HG03378 (cell line): ENCODE results near the gene KLHDC10.
"Not testable (repeated sequence)": the region's sequence is repeated elsewhere in the genome, so short reads cannot be mapped to it uniquely, and the experiment has no call there.

ENCODE experiments used
- ATAC-seq: cut with Tn5 transposase; IDR thresholded peaks from one replicate; pipeline ENCODE4 v1.9.1; 2021; ENCODE audit warnings: mild to moderate bottlenecking, moderate library complexity; ENCODE audit not compliant: unreplicated experiment

KLHDC10 gene

GRCh38 chr7:130071701-130072622 lies 1.6 kb downstream of the KLHDC10 start:
- peak; percentile 44 for ATAC-seq

GRCh38 chr7:130079846-130080394 lies 9.6 kb downstream of the KLHDC10 start:
- no peak for ATAC-seq

DNA sequence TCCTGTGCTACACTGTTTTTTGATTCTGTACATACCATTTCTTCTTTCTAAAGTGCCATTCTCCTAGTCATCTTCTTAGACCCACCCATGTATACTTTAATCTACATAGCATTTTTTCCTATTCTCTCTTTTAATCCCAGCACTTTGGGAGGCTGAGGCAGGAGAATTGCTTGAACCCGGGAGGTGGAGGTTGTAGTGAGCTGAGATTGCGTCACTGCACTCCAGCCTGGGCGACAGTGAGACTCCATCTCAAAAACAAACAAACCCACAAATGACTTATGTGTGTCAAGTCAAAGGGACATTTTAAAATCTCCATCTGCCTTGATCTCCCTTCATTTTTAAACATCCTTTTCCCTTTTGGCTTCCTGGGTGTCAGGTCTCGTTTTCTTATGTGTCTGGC lies 13.2 kb downstream of the KLHDC10 start:
- not testable (repeated sequence) for ATAC-seq

GRCh38 chr7:130084037-130084875 lies 13.9 kb downstream of the KLHDC10 start:
- ATAC-seq = no peak

- not testable (repeated sequence) for ATAC-seq
Observed at GRCh38 chr7:130085235-130085634, 14.9 kb downstream of the KLHDC10 start.

GRCh38 chr7:130086938-130087337 lies 16.6 kb downstream of the KLHDC10 start:
- ATAC-seq = no peak

DNA sequence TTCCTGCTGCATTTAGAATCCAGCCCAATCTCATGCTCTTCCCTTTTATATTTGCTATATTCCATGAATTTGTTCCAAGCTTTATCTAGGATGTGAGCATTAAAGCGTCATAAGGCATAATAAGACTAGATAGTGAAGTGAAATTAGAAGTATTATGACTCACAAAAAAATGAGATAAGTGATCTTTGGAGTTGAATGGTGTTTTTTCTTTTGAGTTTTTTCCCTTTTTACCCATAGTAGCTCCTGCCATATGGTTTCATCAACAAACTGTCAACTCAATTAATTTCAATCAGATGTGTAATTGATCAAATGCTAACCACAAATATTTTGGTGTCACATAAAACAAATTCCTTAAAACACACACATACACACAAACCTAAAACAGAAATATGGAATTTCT lies 17.0 kb downstream of the KLHDC10 start:
- no peak for ATAC-seq

- peak; percentile 52 for ATAC-seq
Observed at GRCh38 chr7:130090745-130091532, 20.6 kb downstream of the KLHDC10 start.

DNA sequence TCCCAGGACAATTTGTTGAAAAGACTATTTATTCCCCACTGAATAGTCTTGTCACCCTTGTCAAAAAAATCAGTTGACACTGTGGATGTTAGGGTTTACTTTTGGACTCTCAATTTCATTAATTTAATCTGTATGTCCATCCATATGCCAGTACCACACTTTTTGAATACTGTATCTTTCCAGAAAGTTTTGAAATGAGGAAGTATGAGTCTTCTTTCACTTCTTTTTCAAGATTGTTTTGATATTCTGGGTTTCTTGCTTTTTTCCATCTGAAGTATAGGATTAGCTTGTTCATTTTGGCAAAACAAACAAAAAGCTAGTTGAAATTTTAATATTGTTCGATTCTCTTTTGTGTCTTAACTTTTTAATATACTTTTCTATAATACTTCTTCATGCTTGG lies 21.7 kb downstream of the KLHDC10 start:
- no peak for ATAC-seq

GRCh38 chr7:130092598-130092997 lies 22.3 kb downstream of the KLHDC10 start:
- ATAC-seq = no peak

DNA sequence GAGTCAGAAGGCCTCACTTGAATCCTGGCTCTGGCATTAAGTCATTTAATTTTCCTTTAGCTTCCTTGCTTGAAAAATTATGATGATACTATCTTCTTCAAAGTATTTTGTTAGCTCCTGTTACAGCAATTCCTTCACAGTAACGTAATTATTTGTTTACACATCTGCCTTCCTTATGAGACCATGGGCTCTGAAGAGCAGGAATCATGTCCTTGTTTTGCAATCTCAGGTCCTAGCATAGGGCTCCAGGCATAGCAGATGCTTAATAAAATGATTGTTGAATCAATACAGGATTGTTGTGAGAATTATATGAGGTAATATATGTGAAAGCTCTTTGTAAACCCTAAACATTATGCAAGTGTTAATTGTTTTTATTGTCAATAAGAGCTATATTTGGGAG lies 25.5 kb downstream of the KLHDC10 start:
- ATAC-seq = no peak

DNA sequence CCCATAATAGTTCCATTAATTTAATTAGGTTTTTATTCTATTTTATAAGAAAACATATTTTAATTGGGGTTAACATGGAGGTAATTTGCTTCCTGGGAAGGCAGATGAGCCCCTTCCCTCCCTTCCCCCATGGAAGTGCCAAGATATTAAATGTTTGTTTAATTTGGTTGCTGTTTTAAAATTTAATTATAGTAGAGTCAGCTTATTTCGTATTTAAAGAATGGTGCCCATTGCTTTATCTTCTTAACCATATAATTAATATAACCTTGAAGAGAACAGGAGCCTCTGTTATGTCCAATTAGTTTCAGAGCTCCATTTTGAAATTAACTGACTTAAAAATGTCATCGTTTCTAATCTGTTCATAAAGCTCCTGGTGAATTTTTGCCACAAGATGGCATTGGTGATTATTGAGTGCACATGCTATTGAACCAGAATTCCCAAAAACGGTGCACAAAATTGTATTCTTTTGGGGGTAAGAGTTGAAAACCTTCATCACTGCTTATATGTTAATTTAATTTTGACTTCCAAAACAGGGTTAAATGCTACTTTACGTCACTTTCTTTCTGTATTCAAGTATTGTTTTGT lies 26.0 kb downstream of the KLHDC10 start:
- ATAC-seq = no peak

GRCh38 chr7:130099331-130099730 lies 29.0 kb downstream of the KLHDC10 start:
- no peak for ATAC-seq

DNA sequence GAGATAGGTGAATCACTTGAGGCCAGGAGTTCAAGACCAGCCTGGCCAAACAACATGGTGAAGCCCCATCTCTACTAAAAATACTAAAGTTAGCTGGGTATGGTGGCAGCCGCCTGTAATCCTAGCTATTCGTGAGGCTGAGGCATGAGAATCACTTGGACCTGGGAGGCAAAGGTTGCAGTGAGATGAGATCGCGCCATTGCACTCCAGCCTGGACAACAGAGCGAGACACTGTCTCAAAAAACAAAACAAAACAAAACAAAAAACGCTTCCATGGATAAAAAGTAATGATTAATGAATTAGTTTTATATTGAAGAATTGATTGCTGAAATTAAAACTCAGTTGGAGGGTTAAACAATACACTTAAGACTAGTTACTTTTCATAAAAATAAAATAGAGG lies 32.3 kb downstream of the KLHDC10 start:
- ATAC-seq = no peak

DNA sequence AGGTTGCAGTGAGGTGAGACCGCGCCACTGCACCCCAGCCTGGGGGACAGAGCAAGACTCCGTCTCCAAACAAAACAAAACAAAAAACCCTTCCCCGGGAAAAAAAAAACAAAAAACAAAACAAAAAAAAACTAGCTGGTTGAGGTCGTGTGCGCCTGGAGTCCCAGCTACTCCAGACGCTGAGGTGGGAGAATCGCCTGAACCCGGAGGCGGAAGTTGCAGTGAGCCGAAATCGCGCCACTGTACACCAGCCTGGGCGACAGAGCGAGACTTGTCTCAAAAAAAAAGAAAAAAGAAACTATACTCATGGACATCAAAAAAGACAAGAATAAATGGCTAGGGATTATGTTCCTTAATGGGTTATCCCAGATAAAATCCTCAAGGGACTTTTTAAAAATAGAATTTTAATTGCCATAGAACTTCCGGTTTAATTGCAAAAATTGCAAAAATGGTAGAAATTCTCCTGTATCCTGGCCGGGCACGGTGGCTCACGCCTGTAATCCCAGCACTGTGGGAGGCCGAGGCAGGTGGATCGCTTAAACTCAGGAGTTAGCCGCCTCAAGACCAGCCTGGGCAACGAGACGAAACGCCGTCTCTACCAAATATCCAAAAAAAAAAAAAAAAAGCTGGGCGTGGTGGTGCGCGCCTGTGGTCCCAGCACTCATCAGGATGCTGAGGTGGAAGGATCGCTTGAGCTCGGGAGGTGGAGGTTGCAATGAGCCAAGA lies 37.8 kb downstream of the KLHDC10 start:
- ATAC-seq = no peak

DNA sequence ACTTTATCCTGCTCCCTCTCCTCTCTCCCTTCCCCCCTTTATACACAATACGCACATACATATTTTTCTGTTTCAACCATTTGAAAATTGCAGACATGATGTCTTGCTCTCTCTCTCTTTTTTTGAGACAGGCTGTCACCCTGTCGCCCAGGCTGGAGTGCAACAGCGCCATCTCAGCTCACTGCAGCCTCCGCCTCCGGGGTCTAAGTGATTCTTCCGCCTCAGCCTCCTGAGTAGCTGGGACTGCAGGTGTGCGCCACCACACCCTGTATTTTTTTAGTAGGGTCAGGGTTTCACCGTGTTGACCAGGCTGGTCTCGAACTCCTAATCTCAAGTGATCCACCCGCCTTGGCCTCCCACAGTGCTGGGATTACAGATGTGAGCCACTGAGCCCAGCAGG lies 38.5 kb downstream of the KLHDC10 start:
- no peak for ATAC-seq

DNA sequence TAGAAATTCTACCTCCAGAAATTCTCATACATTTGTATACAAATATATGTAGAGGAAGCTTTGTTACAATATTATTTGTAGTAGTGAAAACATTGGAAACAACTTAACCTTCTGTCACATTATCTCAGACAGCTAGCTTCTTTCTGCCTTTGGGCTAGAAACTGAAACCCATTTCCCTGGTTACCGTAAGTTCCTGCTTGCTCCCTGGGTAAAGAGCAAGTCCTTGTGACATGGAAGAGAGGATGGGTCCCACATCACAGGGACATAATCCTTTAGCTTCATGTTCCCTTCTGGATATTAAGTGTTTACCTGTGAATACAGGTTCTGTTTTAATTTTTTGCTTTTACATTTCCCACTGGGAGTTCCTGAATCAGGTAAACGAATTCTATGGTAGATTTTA lies 41.8 kb downstream of the KLHDC10 start:
- no peak for ATAC-seq

DNA sequence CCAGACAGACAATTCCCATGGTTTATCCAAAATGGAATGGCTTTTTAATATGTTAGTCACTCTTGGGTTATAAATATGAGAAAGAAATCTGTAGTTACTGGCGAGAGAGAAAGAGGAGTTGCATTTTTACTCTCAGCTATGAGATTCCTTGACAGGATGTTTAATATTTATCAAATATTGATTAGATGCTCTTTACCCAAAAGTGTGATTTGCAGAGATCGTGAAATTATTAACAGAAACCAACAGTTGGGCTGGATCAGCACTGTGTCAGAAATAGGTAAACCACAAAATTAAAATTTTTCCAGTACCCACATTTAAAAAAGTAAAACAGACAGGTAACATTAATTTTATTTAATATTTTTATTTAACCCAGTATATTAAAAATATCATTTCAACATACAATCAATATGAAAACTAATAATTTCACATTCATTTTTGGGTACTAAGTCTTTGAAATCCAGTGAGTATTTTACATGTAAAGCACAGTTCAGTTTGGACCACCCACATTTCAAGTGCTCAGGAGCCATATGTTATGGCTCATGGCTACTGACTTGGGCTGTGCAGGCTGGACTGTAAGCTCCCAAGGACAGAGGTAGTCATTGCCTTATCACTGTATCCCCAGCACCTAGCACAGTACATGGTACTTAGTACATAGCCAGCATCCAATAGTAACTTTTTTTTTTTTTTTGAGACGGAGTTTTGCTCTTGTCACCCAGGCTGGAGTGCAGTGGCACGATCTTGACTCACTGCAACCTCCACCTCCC lies 42.5 kb downstream of the KLHDC10 start:
- no peak for ATAC-seq

DNA sequence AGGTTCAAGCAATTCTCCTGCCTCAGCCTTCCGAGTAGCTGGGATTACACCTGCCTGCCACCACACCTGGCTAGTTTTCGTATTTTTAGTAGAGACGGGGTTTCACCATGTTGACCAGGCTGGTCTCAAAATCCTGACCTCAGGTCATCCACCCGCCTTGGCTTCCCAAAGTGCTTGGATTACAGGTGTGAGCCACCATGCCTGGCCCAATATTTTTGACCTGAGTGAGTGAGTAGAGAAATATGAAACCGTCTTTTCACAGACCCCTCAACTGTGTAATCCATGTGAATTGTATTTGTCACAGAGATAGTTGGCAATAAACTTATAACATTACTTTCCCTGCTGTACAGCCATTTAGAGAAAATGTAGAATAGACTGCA lies 43.1 kb downstream of the KLHDC10 start:
- ATAC-seq = not testable (repeated sequence)
